ENCODE results near the gene ADAMTS2.

DNA sequence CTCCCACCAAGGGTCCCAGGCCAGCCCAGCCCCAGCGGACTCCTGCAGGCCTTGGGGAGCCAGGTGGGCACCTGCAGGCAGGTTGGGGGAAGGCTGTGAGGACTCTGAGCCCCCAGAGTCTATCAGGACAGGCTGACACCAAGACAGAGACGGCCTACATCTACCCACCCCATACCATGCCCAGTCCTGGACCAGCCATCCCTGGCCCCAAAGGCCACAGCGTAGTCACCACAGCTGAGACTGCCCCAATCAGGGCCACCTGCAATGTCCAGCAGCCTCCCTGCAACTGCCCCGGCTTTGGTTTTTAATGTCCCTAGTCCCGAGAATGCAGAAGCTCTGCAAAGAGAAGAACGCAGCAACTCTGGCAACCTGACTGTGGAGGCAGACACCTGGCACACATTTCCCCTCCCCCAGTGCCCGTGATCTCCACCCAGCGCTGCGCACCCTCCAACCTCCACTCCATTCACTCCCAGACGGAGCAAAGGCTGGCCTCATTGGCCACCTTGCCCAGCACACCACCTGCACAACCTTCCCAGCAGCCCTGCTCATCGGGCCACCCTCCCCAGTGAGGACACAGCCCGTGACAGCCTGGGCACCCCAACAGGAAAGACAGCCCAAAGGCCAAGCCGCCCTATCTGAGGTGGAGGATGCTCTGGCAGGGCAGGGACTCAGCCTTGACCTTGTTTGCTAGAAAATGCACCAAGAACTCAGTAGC, 14.9 kb downstream of the ADAMTS2 start:
- TF ChIP-seq, protein P1, sequence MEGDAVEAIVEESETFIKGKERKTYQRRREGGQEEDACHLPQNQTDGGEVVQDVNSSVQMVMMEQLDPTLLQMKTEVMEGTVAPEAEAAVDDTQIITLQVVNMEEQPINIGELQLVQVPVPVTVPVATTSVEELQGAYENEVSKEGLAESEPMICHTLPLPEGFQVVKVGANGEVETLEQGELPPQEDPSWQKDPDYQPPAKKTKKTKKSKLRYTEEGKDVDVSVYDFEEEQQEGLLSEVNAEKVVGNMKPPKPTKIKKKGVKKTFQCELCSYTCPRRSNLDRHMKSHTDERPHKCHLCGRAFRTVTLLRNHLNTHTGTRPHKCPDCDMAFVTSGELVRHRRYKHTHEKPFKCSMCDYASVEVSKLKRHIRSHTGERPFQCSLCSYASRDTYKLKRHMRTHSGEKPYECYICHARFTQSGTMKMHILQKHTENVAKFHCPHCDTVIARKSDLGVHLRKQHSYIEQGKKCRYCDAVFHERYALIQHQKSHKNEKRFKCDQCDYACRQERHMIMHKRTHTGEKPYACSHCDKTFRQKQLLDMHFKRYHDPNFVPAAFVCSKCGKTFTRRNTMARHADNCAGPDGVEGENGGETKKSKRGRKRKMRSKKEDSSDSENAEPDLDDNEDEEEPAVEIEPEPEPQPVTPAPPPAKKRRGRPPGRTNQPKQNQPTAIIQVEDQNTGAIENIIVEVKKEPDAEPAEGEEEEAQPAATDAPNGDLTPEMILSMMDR (IDR thresholded peaks at IDR 0.05), result no peak
- no peak for TF ChIP-seq EZH2 (IDR thresholded peaks at IDR 0.05)

Measured in neural progenitor cell (in vitro differentiated cells).